Natural killer cell (primary cell): Measurements from ENCODE around the gene VANGL1. TPM values are rescaled to one million over a fixed set of nuclear protein-coding genes. Genes with fewer than 3 reads are reported as not detected.
A peak's percentile ranks its signal among the peaks of the same experiment; 100 is the strongest.
"Not testable (repeated sequence)": the region's sequence is repeated elsewhere in the genome, so short reads cannot be mapped to it uniquely, and the experiment has no call there.

Experiments
- ATAC-seq, 3 donors: fragments of 150-1000 bp in 2 of 3; fragments of 200-7000 bp in 1 of 3; cut with Tn5 transposase; 1 replicate in 1 of 3; 2 replicates in 2 of 3; pipeline ENCODE4 v1.10.0; 2021; ENCODE audit warnings: mild to moderate bottlenecking in 2 of 3, moderate library complexity in 2 of 3
- DNase-seq, 2 donors: peaks; one replicate each; pipeline versions ENCODE4 v3.0.0 to v3.0.0-alpha.2; 2013 to 2021; ENCODE audit warnings: mixed read lengths in 1 of 2
- H3K27ac ChIP-seq: one replicate; pipeline ENCODE4 v1.5.1; 2013; ENCODE audit warnings: mild to moderate bottlenecking, low read length
- H3K27me3 ChIP-seq: one replicate; pipeline ENCODE4 v1.6.1; 2013; ENCODE audit warnings: low read length; ENCODE audit not compliant: control insufficient read depth, insufficient read depth
- H3K36me3 ChIP-seq: one replicate; pipeline ENCODE4 v1.6.1; 2013; ENCODE audit warnings: low read length; ENCODE audit not compliant: control insufficient read depth, insufficient read depth
- H3K4me1 ChIP-seq: one replicate; pipeline ENCODE4 v1.6.1; 2013; ENCODE audit warnings: low read length; ENCODE audit not compliant: control insufficient read depth, insufficient read depth
- H3K4me3 ChIP-seq: one replicate; pipeline ENCODE4 v1.5.1; 2013; ENCODE audit warnings: low read length
- H3K9me3 ChIP-seq: one replicate; pipeline ENCODE4 v1.6.1; 2013; ENCODE audit warnings: low read length; ENCODE audit not compliant: control insufficient read depth, insufficient read depth
- H3K27ac Mint-ChIP-seq, 2 donors: one replicate each; pipeline ENCODE4 v1.8.0; 2022; ENCODE audit warnings: mild to moderate bottlenecking in 2 of 2, mixed read lengths in 2 of 2, moderate library complexity in 1 of 2
- H3K27me3 Mint-ChIP-seq, 2 donors: one replicate each; pipeline ENCODE4 v1.8.0; 2022; ENCODE audit warnings: low read depth in 2 of 2, mixed read lengths in 2 of 2
- H3K36me3 Mint-ChIP-seq: one replicate; pipeline ENCODE4 v1.8.0; 2022; ENCODE audit warnings: mixed read lengths
- H3K4me1 Mint-ChIP-seq, 2 donors: one replicate each; pipeline ENCODE4 v1.8.0; 2022; ENCODE audit warnings: mixed read lengths in 2 of 2
- H3K4me3 Mint-ChIP-seq: one replicate; pipeline ENCODE4 v1.8.0; 2022; ENCODE audit warnings: mild to moderate bottlenecking, moderate library complexity, mixed read lengths
- H3K9me3 Mint-ChIP-seq, 2 donors: one replicate each; pipeline ENCODE4 v1.8.0; 2022; ENCODE audit warnings: mixed read lengths in 2 of 2
- WGBS: methylation state at CpG from one replicate; pipeline ENCODE4 v1.1.7; 2013; ENCODE audit warnings: missing lambda C conversion rate; ENCODE audit not compliant: insufficient coverage; 5-methylcytosine and 5-hydroxymethylcytosine counted together
- intact Hi-C: fragments of 100-400 bp; cut with micrococcal nuclease; formaldehyde crosslinking; loops from one replicate; pipeline ENCODE4 v1.14.2; 2022
- total RNA-seq, 4 donors: library from RNA; stranded (reverse); fragments of 120-200 nt in 1 of 4; gene quantifications; one replicate each; pipeline versions ENCODE4 v1.2.3 to v1.2.4, GENCODE V29; 2013 to 2022
- TF ChIP-seq, protein P1 (sequence below): fragments of 200-600 bp; IDR thresholded peaks from one replicate; pipeline ENCODE4 v1.8.0; 2022; ENCODE audit warnings: antibody characterized with exemption

The VANGL1 gene
- total RNA-seq, 3 donors from 2014 or later (not counting 1 experiment from before 2014, with no cell fraction given), result 6.4 to 14.8 (median 10.3) TPM

DNA sequence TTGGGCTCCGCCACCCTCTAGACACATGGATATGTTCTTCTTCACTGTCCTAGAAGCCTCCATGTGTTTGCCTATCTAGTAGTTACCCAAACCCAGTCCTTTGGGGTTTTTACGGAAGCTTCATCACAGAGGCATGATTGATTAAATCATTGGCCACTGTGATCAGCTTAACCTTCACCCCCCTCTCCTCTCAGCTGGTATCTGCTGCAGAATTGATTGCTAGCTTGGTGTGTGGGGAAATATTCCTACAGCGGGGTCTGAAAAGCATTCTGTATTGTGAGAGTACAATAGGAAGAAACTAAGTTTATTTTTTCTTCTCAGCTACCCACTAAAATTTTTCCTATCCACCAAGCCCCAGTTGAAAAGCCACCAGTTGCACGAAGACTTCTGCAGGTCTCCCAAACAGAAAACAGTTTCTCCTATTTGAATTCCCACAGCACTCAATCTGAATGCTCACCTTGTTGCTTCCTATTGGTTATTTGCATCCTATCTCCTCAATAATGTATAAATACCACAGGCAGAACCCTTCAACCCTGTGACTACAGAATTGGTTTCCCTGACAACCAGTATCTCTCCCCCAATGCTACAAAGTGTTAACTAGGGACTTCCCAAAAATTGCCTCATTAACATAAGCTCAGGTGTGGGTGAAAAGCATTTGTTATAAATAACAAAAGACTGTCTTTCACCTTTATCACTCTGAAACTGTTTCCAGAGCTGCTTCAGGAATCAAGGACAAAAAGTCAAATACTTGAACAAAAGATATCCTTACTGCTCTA is 9.3 kb upstream of the VANGL1 start:
- H3K4me1 Mint-ChIP-seq, result no peaks in the 10 kb centered on the region
- no peak for ATAC-seq
- peaks cover 15 to 28% of the 10 kb centered on the region in 2 donors for H3K27me3 Mint-ChIP-seq
- no peak overlapping the region for H3K4me3 ChIP-seq
- intact Hi-C loops, result no loop called here
- H3K27me3 ChIP-seq, result peaks cover 2% of the 10 kb centered on the region
- WGBS, result 86% methylated on average over 3 of the region's 4 CpGs
- H3K4me1 ChIP-seq, result no peaks in the 10 kb centered on the region
- DNase-seq, result no peak
- H3K9me3 Mint-ChIP-seq, result peaks cover 0 to 11% of the 10 kb centered on the region in 2 donors
- H3K27ac ChIP-seq, result no peak overlapping the region
- no peaks in the 10 kb centered on the region for H3K36me3 ChIP-seq
- no peaks in the 10 kb centered on the region for H3K9me3 ChIP-seq
- H3K4me3 Mint-ChIP-seq, result no peak overlapping the region
- H3K27ac Mint-ChIP-seq, result no peak overlapping the region
- H3K36me3 Mint-ChIP-seq, result peaks cover 25% of the 10 kb centered on the region
- TF ChIP-seq, protein P1, sequence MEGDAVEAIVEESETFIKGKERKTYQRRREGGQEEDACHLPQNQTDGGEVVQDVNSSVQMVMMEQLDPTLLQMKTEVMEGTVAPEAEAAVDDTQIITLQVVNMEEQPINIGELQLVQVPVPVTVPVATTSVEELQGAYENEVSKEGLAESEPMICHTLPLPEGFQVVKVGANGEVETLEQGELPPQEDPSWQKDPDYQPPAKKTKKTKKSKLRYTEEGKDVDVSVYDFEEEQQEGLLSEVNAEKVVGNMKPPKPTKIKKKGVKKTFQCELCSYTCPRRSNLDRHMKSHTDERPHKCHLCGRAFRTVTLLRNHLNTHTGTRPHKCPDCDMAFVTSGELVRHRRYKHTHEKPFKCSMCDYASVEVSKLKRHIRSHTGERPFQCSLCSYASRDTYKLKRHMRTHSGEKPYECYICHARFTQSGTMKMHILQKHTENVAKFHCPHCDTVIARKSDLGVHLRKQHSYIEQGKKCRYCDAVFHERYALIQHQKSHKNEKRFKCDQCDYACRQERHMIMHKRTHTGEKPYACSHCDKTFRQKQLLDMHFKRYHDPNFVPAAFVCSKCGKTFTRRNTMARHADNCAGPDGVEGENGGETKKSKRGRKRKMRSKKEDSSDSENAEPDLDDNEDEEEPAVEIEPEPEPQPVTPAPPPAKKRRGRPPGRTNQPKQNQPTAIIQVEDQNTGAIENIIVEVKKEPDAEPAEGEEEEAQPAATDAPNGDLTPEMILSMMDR, result no peak

DNA sequence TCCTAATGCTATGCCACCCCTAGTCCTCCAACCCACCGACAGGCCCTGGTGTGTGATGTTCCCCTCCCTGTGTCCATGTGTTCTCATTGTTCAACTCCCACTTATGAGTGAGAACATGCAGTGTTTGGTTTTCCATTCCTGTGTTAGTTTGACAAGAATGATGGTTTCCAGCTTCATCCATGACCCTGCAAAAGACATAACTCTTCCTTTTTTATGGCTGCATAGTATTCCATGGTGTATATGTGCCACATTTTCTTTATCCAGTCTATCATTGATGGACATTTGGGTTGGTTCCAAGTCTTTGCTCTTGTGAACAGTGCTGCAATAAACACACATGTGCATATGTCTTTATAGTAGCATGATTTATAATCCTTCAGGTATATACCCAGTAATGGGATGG is 8.2 kb upstream of the VANGL1 start:
- H3K4me3 Mint-ChIP-seq, ATAC-seq, H3K27me3 ChIP-seq, H3K27ac Mint-ChIP-seq, H3K4me3 ChIP-seq, H3K9me3 ChIP-seq, H3K4me1 ChIP-seq, H3K27ac ChIP-seq, H3K4me1 Mint-ChIP-seq, H3K36me3 ChIP-seq, DNase-seq, intact Hi-C loops: not testable (repeated sequence)
- peaks cover 0 to 10% of the 10 kb centered on the region in 2 donors for H3K9me3 Mint-ChIP-seq
- 100% methylated on average over 1 of the region's 1 CpG for WGBS
- peaks cover 25% of the 10 kb centered on the region for H3K36me3 Mint-ChIP-seq
- H3K27me3 Mint-ChIP-seq, result peaks cover 23 to 29% of the 10 kb centered on the region in 2 donors

DNA sequence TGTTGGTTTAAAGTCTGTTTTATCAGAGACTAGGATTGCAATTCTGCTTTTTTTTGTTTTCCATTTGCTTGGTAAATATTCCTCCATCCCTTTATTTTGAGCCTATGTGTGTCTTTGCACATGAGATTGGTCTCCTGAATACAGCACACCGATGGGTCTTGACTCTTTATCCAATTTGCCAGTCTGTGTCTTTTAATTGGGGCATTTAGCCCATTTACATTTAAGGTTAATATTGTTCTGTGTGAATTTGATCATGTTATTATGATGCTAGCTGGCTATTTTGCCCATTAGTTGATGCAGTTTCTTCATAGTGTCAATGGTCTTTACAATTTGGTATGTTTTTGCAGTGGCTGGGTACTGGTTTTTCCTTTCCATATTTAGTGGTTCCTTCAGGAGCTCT is 4.5 kb upstream of the VANGL1 start:
- no CpG with 5 or more reads among the region's 1 CpG for WGBS
- H3K4me3 Mint-ChIP-seq, H3K27ac Mint-ChIP-seq, ATAC-seq, H3K27ac ChIP-seq, H3K27me3 ChIP-seq, DNase-seq, H3K4me3 ChIP-seq, H3K4me1 ChIP-seq, H3K36me3 ChIP-seq, intact Hi-C loops, H3K4me1 Mint-ChIP-seq: not testable (repeated sequence)
- peaks cover 12% of the 10 kb centered on the region for H3K9me3 ChIP-seq
- Mint-ChIP-seq H3K27me3 (peaks cover 11 to 20% of the 10 kb centered on the region in 2 donors), H3K9me3 (peaks cover 3 to 16% of the 10 kb centered on the region in 2 donors), H3K36me3 (peaks cover 25% of the 10 kb centered on the region)

DNA sequence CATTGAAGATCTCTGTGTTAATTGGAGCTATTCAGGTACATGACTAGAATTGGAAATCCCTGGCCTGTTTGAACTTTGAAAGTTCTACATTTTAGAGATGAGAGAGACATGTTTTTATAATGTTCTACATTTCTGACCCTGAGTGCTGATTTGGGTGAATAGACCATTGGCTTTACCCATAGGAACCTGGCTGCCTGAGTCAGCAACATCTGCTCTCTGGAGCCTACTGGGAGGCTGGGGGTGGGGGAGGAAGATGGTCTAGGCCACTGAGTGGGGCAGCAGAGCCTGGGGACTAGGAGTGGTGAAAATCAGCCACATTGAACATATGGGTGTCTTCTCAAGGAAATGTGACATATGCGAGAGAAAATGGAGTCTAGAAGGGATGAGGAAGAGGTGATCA is 1.4 kb upstream of the VANGL1 start:
- no peak for ATAC-seq
- Histone ChIP-seq H3K4me3 (no peak overlapping the region), H3K36me3 (no peaks in the 10 kb centered on the region), H3K9me3 (peaks cover 12% of the 10 kb centered on the region), H3K4me1 (peaks cover 11% of the 10 kb centered on the region), H3K27ac (no peak overlapping the region), H3K27me3 (no peaks in the 10 kb centered on the region)
- DNase-seq, result no peak
- Mint-ChIP-seq H3K36me3 (peaks cover 21% of the 10 kb centered on the region), H3K27me3 (peaks cover 11 to 12% of the 10 kb centered on the region in 2 donors), H3K27ac (peak overlapping the region in 1 of 2 donors; percentile 10), H3K4me1 (peaks cover 16 to 19% of the 10 kb centered on the region in 2 donors), H3K9me3 (peaks cover 3 to 16% of the 10 kb centered on the region in 2 donors), H3K4me3 (peak overlapping the region; percentile 80)
- 100% methylated on average over 1 of the region's 1 CpG for WGBS
- intact Hi-C loops, result no loop called here
- TF ChIP-seq, protein P1, result no peak
